ENCODE measurements around the gene CCDC188. TPM values are rescaled to one million over a fixed set of nuclear protein-coding genes. Genes with fewer than 3 reads are reported as not detected.

The CCDC188 gene
- total and polyA plus RNA-seq, 2 of the 13 experiments (the other 11 are each of a cell fraction or from before 2014, with no cell fraction given): not detected

DNA sequence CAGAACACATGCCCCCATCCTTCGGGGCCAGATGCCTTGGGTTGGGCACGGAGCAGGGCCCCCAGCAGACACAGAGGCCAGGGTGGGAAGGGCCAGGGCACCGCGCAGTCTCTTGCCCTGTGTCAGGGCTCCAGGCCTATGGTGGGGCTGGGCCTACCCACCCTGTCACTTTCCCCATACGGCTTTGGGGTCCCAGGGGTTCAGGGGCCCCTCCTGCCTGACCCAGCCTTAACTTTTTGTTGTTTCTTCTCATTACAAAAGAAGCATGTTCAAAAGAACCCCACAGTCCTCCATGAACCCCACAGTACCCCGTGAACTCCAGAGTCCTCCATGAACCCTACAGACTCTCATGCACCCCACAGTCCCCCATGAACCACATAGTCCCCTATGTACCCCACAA is 33.0 kb upstream of the CCDC188 start:
- DNase-seq (ENCODE audit: low spot score): no peak
- POLR2A ChIA-PET: no interaction called here
- Histone ChIP-seq H3K27ac (ENCODE audit: extremely low read length, insufficient read depth, low read length) (no peak overlapping the region), H3K79me2 (ENCODE audit: insufficient read depth, low read length) (no peaks in the 10 kb centered on the region), H3K4me1 (ENCODE audit: insufficient read depth, low read length) (no peaks in the 10 kb centered on the region), H3K9me3 (ENCODE audit: low read length) (no peaks in the 10 kb centered on the region), H3K27me3 (ENCODE audit: control insufficient read depth in 1 of 2, insufficient read depth in 2 of 2, low read length in 2 of 2) (peaks cover 24 to 57% of the 10 kb centered on the region in 2 experiments; a peak in 4 of 5 replicates), H4K20me1 (ENCODE audit: insufficient read depth, low read length) (0 out of 2 replicates have a peak, but pooled peaks cover 3% of the 10 kb centered on the region), H3K4me2 (ENCODE audit: low read depth, low read length) (no peak overlapping the region), H2AFZ (ENCODE audit: low read length) (no peak overlapping the region), H3K9ac (ENCODE audit: insufficient read depth, low read depth, low read length) (no peak overlapping the region), H3K4me3 (replicated peaks in 1 of 3; ENCODE audit: insufficient read depth in 1 of 3, low read depth in 2 of 3, low read length in 3 of 3) (no peak overlapping the region), H3K36me3 (replicated peaks in 1 of 2; ENCODE audit: control insufficient read depth in 1 of 2, insufficient read depth in 2 of 2, low read length in 2 of 2) (no peaks in the 10 kb centered on the region)
- FAIRE-seq: no peak
- TF ChIP-seq ZFP37 (CRISPR knock-in tag; IDR thresholded peaks at IDR 0.05; ENCODE audit: borderline replicate concordance): no peak
- no peak for TF ChIP-seq TERF1 (CRISPR knock-in tag; IDR thresholded peaks at IDR 0.05)
- TF ChIP-seq ZNF569 (CRISPR knock-in tag; IDR thresholded peaks at IDR 0.05; ENCODE audit: borderline replicate concordance): no peak
- intact Hi-C loops (cut with micrococcal nuclease; ENCODE audit: unreplicated experiment) (no loop called here), in situ Hi-C loops (cut with HindIII; ENCODE audit: extremely low pct_ligation_motif_present, low pct_unique_long_range_greater_than_20kb) (no loop called here)
- no peak for ATAC-seq
- CTCF ChIA-PET (ENCODE audit: low intra/inter-chr PET ratio, low total read pairs): no interaction called here
- BruUV-seq (replicated peaks): no TSS peak
- 30% methylated on average over 2 of the region's 6 CpGs for WGBS (ENCODE audit: low lambda C conversion rate)

GRCh38 chr22:20183101-20183500 is 32.2 kb upstream of the CCDC188 start:
- H4K20me1 ChIP-seq (ENCODE audit: insufficient read depth, low read length): 0 out of 2 replicates have a peak, but pooled peaks cover 3% of the 10 kb centered on the region
- H3K79me2 ChIP-seq (ENCODE audit: insufficient read depth, low read length): no peaks in the 10 kb centered on the region
- H3K27ac ChIP-seq (ENCODE audit: extremely low read length, insufficient read depth, low read length): no peak overlapping the region
- WGBS (ENCODE audit: low lambda C conversion rate): 20% methylated on average over 6 of the region's 8 CpGs
- in situ Hi-C loops (cut with HindIII; ENCODE audit: extremely low pct_ligation_motif_present, low pct_unique_long_range_greater_than_20kb): no loop called here
- ChIA-PET CTCF (ENCODE audit: low intra/inter-chr PET ratio, low total read pairs) (no interaction called here), POLR2A (no interaction called here)
- BruUV-seq (replicated peaks): no TSS peak
- H3K4me3 ChIP-seq (replicated peaks in 1 of 3; ENCODE audit: insufficient read depth in 1 of 3, low read depth in 2 of 3, low read length in 3 of 3): no peak overlapping the region
- no peaks in the 10 kb centered on the region for H3K36me3 ChIP-seq (replicated peaks in 1 of 2; ENCODE audit: control insufficient read depth in 1 of 2, insufficient read depth in 2 of 2, low read length in 2 of 2)
- DNase-seq (ENCODE audit: low spot score) (no peak), ATAC-seq (no peak), FAIRE-seq (no peak)
- peaks cover 24 to 64% of the 10 kb centered on the region in 2 experiments; a peak in 4 of 5 replicates for H3K27me3 ChIP-seq (ENCODE audit: control insufficient read depth in 1 of 2, insufficient read depth in 2 of 2, low read length in 2 of 2)
- no peak for TF ChIP-seq ZNF430 (CRISPR knock-in tag; IDR thresholded peaks at IDR 0.05)
- TF ChIP-seq NCOR1 (IDR thresholded peaks at IDR 0.05; ENCODE audit: borderline replicate concordance, low read length): no peak
- no peak for TF ChIP-seq KDM5A (IDR thresholded peaks at IDR 0.05; ENCODE audit: borderline replicate concordance, low read length)
- TF ChIP-seq NFYB (CRISPR knock-in tag; IDR thresholded peaks at IDR 0.05): no peak
- TF ChIP-seq CREB1 (IDR thresholded peaks at IDR 0.05): no peak
- no peak for TF ChIP-seq CREB1 (CRISPR knock-in tag; IDR thresholded peaks at IDR 0.05)
- no peak for TF ChIP-seq RELA (CRISPR knock-in tag; IDR thresholded peaks at IDR 0.05)
- TF ChIP-seq ZFP82 (CRISPR knock-in tag; IDR thresholded peaks at IDR 0.05; ENCODE audit: borderline replicate concordance): no peak
- no peak for TF ChIP-seq ZNF891 (CRISPR knock-in tag; IDR thresholded peaks at IDR 0.05)
- H3K9me3 ChIP-seq (ENCODE audit: low read length): no peaks in the 10 kb centered on the region
- no peak overlapping the region for H3K4me2 ChIP-seq (ENCODE audit: low read depth, low read length)
- H3K4me1 ChIP-seq (ENCODE audit: insufficient read depth, low read length): no peaks in the 10 kb centered on the region
- H3K9ac ChIP-seq (ENCODE audit: insufficient read depth, low read depth, low read length): no peak overlapping the region
- intact Hi-C loops (cut with micrococcal nuclease; ENCODE audit: unreplicated experiment): no loop called here
- no peak overlapping the region for H2AFZ ChIP-seq (ENCODE audit: low read length)
